RWPE2 (cell line): Measurements from ENCODE around the gene ZAP70.

Experiments
- ATAC-seq: fragments of 200-7000 bp; cut with Tn5 transposase; 3 replicates; pipeline ENCODE4 v1.9.1; 2021; ENCODE audit warnings: low read depth
- DNase-seq: peaks from one replicate; pipeline ENCODE4 v3.0.0-alpha.2; 2020; ENCODE audit warnings: low spot score
- H3K27ac ChIP-seq: fragments of 450-650 bp; 2 replicates; pipeline ENCODE4 v1.5.1; 2017; ENCODE audit warnings: mild to moderate bottlenecking; ENCODE audit not compliant: poor library complexity, severe bottlenecking
- H3K27me3 ChIP-seq: fragments of 250-450 bp; sonication (Bioruptor Pico); 2 replicates; pipeline ENCODE4 v1.5.1; 2021; ENCODE audit warnings: mild to moderate bottlenecking, moderate library complexity; ENCODE audit not compliant: insufficient read depth, poor library complexity, severe bottlenecking
- H3K36me3 ChIP-seq: fragments of 250-450 bp; sonication (Bioruptor Pico); 2 replicates; pipeline ENCODE4 v1.5.1; 2020; ENCODE audit warnings: low read depth, mild to moderate bottlenecking, moderate library complexity
- H3K4me1 ChIP-seq: fragments of 250-450 bp; sonication (Bioruptor Pico); 2 replicates; pipeline ENCODE4 v1.5.1; 2021; ENCODE audit warnings: mild to moderate bottlenecking, moderate library complexity; ENCODE audit not compliant: insufficient read depth, poor library complexity, severe bottlenecking
- H3K4me3 ChIP-seq: fragments of 250-450 bp; sonication (Bioruptor Pico); 2 replicates; pipeline ENCODE4 v1.5.1; 2021; ENCODE audit warnings: mild to moderate bottlenecking, moderate library complexity; ENCODE audit not compliant: severe bottlenecking
- H3K9me3 ChIP-seq: fragments of 250-450 bp; sonication (Bioruptor Pico); 2 replicates; pipeline ENCODE4 v1.5.1; 2021; ENCODE audit warnings: mild to moderate bottlenecking, moderate library complexity; ENCODE audit not compliant: severe bottlenecking
- TF ChIP-seq, protein P1 (sequence below): fragments of 450-650 bp; IDR thresholded peaks from one replicate; pipeline ENCODE4 v1.5.1; 2017; ENCODE audit warnings: mild to moderate bottlenecking, moderate library complexity; ENCODE audit not compliant: poor library complexity, severe bottlenecking

Gene ZAP70

DNA sequence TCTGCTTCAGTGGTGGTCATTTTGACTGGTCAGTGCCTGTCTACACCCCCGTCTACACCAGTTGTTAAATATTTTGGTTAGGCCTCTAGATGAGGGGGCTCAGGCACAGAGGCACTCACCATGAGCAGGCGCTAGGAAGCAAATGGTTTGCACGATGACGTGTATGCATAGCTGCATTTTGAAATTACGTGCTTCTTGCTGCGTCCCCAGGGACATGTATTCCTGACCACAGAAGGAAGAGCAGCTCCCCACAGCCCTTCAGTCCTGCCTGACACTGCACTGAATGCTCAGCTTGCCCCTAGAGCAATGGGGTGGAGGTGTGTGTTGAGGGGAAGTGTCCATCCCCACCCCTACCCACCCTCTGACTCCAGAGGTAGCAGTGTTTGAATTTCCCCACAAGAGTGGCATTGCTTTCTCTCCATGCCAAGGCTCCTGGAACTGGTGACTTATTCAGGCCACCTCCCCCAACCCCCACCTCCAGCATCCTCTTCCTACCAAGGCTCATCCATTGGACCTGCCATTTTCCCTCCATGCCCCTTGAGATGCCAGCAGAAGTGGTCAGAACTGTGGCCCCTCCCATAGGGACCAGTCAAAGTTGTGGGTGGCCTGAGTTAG is 11.4 kb upstream of the ZAP70 start:
- Histone ChIP-seq H3K27me3 (no peaks in the 10 kb centered on the region), H3K4me3 (no peak overlapping the region), H3K36me3 (no peaks in the 10 kb centered on the region), H3K27ac (no peak overlapping the region), H3K9me3 (no peaks in the 10 kb centered on the region), H3K4me1 (no peaks in the 10 kb centered on the region)
- ATAC-seq (no peak), DNase-seq (no peak)
- TF ChIP-seq, protein P1, sequence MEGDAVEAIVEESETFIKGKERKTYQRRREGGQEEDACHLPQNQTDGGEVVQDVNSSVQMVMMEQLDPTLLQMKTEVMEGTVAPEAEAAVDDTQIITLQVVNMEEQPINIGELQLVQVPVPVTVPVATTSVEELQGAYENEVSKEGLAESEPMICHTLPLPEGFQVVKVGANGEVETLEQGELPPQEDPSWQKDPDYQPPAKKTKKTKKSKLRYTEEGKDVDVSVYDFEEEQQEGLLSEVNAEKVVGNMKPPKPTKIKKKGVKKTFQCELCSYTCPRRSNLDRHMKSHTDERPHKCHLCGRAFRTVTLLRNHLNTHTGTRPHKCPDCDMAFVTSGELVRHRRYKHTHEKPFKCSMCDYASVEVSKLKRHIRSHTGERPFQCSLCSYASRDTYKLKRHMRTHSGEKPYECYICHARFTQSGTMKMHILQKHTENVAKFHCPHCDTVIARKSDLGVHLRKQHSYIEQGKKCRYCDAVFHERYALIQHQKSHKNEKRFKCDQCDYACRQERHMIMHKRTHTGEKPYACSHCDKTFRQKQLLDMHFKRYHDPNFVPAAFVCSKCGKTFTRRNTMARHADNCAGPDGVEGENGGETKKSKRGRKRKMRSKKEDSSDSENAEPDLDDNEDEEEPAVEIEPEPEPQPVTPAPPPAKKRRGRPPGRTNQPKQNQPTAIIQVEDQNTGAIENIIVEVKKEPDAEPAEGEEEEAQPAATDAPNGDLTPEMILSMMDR = no peak

DNA sequence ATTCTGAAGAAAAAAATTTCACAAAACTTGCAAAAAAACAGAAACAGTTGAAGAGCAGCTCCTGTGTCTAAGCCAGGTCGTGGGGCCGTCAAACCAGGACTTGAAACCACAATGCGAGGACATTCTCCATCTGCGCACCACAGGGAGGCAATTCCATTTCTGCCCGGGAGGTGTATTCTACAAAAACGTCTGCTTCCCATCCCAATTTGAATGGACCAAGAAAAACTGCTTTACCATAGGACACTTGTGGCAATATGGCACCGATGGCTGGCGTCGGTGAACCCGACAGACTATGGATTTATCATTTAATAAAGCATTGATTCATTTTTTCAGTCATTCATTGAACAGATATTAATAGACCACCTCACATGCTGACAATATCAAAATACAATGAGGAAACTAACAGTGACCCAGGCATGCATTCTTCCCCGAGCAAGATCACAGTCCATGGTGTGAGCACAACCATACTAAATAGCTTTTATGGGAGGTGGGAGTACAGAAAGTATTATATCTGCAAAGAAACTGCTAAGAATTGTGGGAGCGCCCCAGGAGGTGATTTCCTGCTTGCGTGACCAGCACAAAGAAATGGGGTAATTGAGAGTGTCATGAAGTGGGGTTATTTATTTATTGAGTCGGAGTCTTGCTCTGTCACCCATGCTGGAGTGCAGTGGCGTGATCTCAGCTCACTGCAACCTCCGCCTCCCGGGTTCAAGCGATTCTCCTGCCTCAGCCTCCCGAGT is 10.5 kb upstream of the ZAP70 start:
- no peaks in the 10 kb centered on the region for H3K9me3 ChIP-seq

DNA sequence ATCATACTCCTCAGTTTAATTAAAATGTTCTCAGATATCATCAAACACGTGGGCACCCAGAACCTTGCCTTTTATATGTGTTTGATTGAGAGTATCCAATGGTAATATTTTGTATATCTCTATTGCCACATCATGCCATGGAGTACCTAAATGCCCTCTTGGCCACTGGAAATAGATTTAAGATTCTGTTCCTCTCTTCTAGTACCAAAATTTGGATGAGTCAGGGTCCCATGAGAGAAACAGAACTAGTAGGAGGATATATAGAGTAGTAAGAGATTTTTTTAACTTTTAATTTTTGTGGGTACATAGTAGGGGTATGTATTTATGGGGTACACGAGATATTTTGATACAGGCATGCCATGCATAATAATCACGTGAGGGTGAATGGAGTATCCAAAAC is 9.6 kb upstream of the ZAP70 start:
- TF ChIP-seq, protein P1 = no peak
- ATAC-seq (no peak), DNase-seq (no peak)
- no peak overlapping the region for H3K27ac ChIP-seq
- no peaks in the 10 kb centered on the region for H3K9me3 ChIP-seq
- no peaks in the 10 kb centered on the region for H3K36me3 ChIP-seq
- no peaks in the 10 kb centered on the region for H3K27me3 ChIP-seq
- H3K4me1 ChIP-seq = no peaks in the 10 kb centered on the region
- H3K4me3 ChIP-seq = no peak overlapping the region

More for the DNA sequence above, 10.5 kb upstream of the ZAP70 start:
- Histone ChIP-seq H3K27ac (no peak overlapping the region), H3K4me3 (no peak overlapping the region), H3K27me3 (no peaks in the 10 kb centered on the region), H3K4me1 (no peaks in the 10 kb centered on the region), H3K36me3 (no peaks in the 10 kb centered on the region)
- no peak for DNase-seq
- no peak for ATAC-seq
- TF ChIP-seq, protein P1 = no peak

DNA sequence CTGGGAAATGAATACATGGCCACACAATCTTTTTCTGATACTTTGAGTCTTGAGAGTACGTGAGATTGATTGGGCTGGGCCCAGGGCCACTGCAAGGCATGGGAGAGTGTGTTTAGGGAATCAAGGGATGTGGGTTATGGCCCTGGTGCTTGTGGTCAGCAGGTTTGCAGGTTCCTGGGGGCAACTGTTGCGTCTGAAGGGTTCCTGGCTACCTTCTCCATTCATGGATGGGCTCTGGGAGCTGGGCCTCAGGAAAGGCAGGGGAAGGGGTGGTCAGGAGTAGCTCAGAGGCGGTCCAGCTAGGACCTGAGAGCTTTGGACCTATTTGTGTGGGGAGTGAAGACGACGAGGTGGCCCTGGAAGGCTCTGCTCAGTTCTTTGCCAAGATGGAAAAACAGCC is 8.4 kb upstream of the ZAP70 start:
- H3K36me3 ChIP-seq = no peaks in the 10 kb centered on the region
- TF ChIP-seq, protein P1 = no peak
- no peak overlapping the region for H3K4me3 ChIP-seq
- no peaks in the 10 kb centered on the region for H3K27me3 ChIP-seq
- no peak overlapping the region for H3K27ac ChIP-seq
- DNase-seq (no peak), ATAC-seq (no peak)
- no peaks in the 10 kb centered on the region for H3K4me1 ChIP-seq
- H3K9me3 ChIP-seq = no peaks in the 10 kb centered on the region

DNA sequence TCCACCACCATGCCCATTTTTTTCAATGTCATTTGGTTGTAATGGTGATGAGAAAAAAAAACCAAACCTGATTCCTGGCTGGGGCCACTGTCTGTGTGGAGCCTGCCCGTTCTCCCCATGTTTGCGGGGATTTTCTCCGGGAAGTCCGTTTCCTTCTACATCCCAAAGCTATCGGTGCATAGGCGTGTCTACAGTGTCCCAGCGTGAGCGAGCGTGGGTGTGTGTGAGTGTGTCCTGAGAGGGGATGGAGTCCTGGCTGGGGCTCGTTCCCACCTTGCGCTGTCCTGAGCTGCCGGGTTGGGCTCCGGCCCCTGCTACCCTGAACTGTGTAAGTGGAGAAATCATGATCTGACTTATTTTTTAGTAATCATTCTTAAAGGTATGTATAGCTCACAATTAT is 7.3 kb upstream of the ZAP70 start:
- Histone ChIP-seq H3K36me3 (no peaks in the 10 kb centered on the region), H3K9me3 (no peaks in the 10 kb centered on the region), H3K4me3 (no peak overlapping the region), H3K27ac (no peak overlapping the region), H3K27me3 (no peaks in the 10 kb centered on the region), H3K4me1 (no peaks in the 10 kb centered on the region)
- TF ChIP-seq, protein P1 = no peak
- no peak for DNase-seq
- ATAC-seq = no peak
